WTC11 (cell line): ENCODE data around the gene KSR1. TPM values are rescaled to one million over a fixed set of nuclear protein-coding genes. Genes with fewer than 3 reads are reported as not detected.
A peak's percentile ranks its signal among the peaks of the same experiment; 100 is the strongest.

Experiments used
- ATAC-seq: fragments of 200-7000 bp; cut with Tn5 transposase; 2 replicates; pipeline ENCODE4 v1.10.0; 2021; ENCODE audit warnings: mild to moderate bottlenecking, moderate library complexity
- CTCF ChIA-PET: fragments of 300-600 bp; sonication (Branson Sonifier 250); formaldehyde crosslinking; loops from one replicate; lab custom pipeline; 2021; ENCODE audit warnings: antibody characterized with exemption; lab: Charles Lee
- POLR2A ChIA-PET: fragments of 350-600 bp; sonication (Branson Sonifier 250); formaldehyde crosslinking; loops from one replicate; lab custom pipeline; 2021; ENCODE audit warnings: antibody characterized with exemption; lab: Charles Lee
- DNase-seq: peaks from one replicate; pipeline ENCODE4 v3.0.0; 2021; ENCODE audit warnings: low spot score
- H3K27ac Mint-ChIP-seq: 2 replicates; pipeline ENCODE4 v1.8.0; 2021; ENCODE audit warnings: mixed read lengths
- H3K27me3 Mint-ChIP-seq: 2 replicates; pipeline ENCODE4 v1.8.0; 2021; ENCODE audit warnings: low read depth, mild to moderate bottlenecking, moderate library complexity, mixed read lengths
- H3K36me3 Mint-ChIP-seq: 2 replicates; pipeline ENCODE4 v1.8.0; 2021; ENCODE audit warnings: mixed read lengths
- H3K4me1 Mint-ChIP-seq: 2 replicates; pipeline ENCODE4 v1.8.0; 2022; ENCODE audit warnings: mixed read lengths
- H3K4me3 Mint-ChIP-seq: 2 replicates; pipeline ENCODE4 v1.8.0; 2021; ENCODE audit warnings: mild to moderate bottlenecking, moderate library complexity, mixed read lengths
- H3K9me3 Mint-ChIP-seq: 2 replicates; pipeline ENCODE4 v1.8.0; 2021; ENCODE audit warnings: mixed read lengths
- FOXK1 ChIP-seq: sonication (generic); formaldehyde crosslinking; IDR thresholded peaks from 2 replicates; pipeline ENCODE4 v1.8.0; 2022; ENCODE audit warnings: mild to moderate bottlenecking, moderate library complexity, missing genetic modification reagents
- FOXP1 ChIP-seq: sonication (generic); formaldehyde crosslinking; IDR thresholded peaks from 2 replicates; pipeline ENCODE4 v1.8.0; 2022; ENCODE audit warnings: missing genetic modification reagents, mild to moderate bottlenecking, moderate library complexity, borderline replicate concordance
- GABPB1 ChIP-seq: sonication (generic); formaldehyde crosslinking; IDR thresholded peaks from 2 replicates; pipeline ENCODE4 v1.8.1; 2023; ENCODE audit warnings: mild to moderate bottlenecking, missing genetic modification reagents
- JUN ChIP-seq: sonication (generic); formaldehyde crosslinking; IDR thresholded peaks from 2 replicates; pipeline ENCODE4 v1.8.0; 2023; ENCODE audit warnings: mild to moderate bottlenecking, missing genetic modification reagents
- NFATC4 ChIP-seq: fragments of 250-450 bp; sonication (Bioruptor Pico); IDR thresholded peaks from 2 replicates; pipeline ENCODE4 v1.9.0; 2021; ENCODE audit warnings: mild to moderate bottlenecking
- PRRX2 ChIP-seq: fragments of 250-450 bp; sonication (Bioruptor Pico); IDR thresholded peaks from 2 replicates; pipeline ENCODE4 v1.8.0; 2021; ENCODE audit warnings: mild to moderate bottlenecking
- ZNF219 ChIP-seq: sonication (generic); formaldehyde crosslinking; IDR thresholded peaks from 2 replicates; pipeline ENCODE4 v1.8.0; 2023; ENCODE audit warnings: missing genetic modification reagents, mild to moderate bottlenecking, borderline replicate concordance
- total RNA-seq: library from RNA; stranded (reverse); gene quantifications from 3 replicates; pipeline ENCODE4 v1.2.3, GENCODE V29; 2021
- TF ChIP-seq, protein P1 (sequence below): fragments of 250-450 bp; sonication (Bioruptor Pico); IDR thresholded peaks from 2 replicates; pipeline ENCODE4 v1.9.0; 2021; ENCODE audit warnings: mild to moderate bottlenecking, borderline replicate concordance
- TF ChIP-seq, protein P2 (sequence below): sonication (generic); formaldehyde crosslinking; IDR thresholded peaks from 2 replicates; pipeline ENCODE4 v1.8.1; 2022; ENCODE audit warnings: mild to moderate bottlenecking, missing genetic modification reagents, moderate library complexity, borderline replicate concordance
- TF ChIP-seq, protein P3 (sequence below): sonication (generic); formaldehyde crosslinking; IDR thresholded peaks from 2 replicates; pipeline ENCODE4 v1.8.1; 2022; ENCODE audit warnings: low read depth, missing genetic modification reagents, borderline replicate concordance

KSR1 gene
- total RNA-seq, 1 experiment from 2014 or later: 45.5 TPM

DNA sequence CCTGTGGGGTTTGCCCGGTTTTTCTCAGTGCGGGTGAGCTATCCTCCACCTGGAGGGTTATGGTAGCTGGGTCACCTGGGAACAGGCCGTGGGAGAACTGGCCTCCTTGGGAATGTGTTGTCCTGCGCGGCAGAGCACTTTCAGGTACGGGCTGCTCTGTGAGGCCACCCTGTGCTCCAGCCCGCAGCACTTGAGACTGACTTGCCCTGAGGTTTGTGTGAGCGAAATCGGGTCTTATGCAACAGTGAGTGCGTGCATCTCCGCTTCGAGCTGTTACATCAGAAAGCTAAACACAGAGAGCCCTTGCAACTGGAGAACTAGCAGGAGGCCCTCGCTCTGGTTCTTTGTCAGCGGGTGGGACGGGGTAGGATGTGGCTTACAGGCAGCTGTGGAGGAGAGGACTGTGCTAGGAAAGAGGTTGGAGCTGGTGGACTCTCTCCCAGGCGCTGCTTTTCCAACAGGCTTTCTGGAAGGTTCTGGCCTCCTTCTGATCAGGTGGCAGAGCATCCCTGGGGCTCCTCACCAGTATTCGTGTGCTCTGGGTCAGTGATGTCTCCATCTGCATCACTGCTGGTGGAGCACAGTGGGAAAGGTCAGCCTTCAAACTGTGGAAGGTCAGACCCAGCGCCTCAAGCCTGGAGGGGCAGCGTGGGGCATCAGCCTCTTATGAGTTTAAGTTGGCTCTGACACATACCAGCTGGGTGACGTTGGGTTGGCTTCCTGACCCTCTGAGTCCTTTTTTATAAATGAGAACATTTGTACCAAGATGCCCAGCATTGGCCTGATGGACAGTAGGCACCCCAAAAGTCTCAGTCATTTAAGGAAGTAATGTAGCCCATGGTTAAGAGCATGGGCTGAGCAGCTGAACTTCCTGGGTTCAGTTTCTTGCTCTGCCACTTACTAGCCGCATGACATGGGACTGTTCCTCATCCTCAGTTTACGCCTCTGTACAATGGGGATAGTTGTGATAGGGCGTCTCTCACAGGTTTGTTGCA lies 76.3 kb downstream of the KSR1 start:
- DNase-seq: no peak

DNA sequence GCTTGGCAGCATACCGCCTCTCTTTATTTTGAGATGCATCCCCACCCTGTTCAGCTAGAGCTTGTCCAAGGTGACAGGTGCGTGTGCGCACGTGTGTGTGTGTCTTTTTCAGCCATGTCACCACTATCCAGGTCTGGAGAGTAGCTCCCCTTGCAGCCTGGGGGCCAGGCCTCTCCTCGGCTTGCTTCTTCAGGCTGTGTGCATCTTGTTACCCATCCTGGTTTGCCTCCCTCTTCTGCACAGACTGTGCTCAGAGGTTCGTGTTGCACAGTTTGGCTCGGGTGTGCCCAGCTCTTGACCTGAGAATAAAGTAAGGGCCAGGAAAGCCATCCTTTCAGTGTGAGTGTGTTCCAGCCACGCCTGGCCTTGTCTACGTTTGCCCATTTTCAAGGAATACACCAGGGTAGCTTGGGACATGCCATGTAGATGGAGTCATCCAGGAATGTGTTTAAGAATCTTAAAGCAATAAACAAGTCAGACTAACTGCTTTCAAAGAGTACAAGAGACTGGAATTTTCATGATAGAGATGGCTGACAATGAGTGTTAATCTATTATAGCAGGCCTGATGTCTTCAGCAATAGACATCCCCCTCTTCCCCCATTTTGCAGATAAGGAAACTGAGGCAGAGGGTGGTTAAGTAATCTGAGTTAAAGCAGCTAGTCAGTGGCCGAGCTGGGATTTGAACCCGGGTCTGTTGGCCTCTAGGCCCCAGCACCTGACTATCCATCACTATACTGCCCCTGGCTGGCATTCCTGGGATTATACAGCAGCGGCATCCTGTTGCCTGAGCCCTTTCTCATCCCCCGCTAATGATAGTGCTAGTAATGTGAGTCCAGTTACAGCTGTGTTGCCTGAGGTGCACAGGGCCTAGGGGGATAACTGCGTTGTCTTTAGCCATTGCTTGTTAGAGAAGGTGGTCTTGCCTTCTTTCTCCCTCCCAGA lies 77.9 kb downstream of the KSR1 start:
- H3K4me1 Mint-ChIP-seq: peaks cover 56% of the 10 kb centered on the region
- H3K27me3 Mint-ChIP-seq: no peaks in the 10 kb centered on the region
- CTCF ChIA-PET: interaction anchor here (0.5 to 3.5 kb wide), 22 partner anchors 10 to 507 kb away, joined by 3 to 19 read pairs (median 4); partner anchors contain the start of gene KSR1
- H3K4me3 Mint-ChIP-seq: no peak overlapping the region
- TF ChIP-seq, protein P1, sequence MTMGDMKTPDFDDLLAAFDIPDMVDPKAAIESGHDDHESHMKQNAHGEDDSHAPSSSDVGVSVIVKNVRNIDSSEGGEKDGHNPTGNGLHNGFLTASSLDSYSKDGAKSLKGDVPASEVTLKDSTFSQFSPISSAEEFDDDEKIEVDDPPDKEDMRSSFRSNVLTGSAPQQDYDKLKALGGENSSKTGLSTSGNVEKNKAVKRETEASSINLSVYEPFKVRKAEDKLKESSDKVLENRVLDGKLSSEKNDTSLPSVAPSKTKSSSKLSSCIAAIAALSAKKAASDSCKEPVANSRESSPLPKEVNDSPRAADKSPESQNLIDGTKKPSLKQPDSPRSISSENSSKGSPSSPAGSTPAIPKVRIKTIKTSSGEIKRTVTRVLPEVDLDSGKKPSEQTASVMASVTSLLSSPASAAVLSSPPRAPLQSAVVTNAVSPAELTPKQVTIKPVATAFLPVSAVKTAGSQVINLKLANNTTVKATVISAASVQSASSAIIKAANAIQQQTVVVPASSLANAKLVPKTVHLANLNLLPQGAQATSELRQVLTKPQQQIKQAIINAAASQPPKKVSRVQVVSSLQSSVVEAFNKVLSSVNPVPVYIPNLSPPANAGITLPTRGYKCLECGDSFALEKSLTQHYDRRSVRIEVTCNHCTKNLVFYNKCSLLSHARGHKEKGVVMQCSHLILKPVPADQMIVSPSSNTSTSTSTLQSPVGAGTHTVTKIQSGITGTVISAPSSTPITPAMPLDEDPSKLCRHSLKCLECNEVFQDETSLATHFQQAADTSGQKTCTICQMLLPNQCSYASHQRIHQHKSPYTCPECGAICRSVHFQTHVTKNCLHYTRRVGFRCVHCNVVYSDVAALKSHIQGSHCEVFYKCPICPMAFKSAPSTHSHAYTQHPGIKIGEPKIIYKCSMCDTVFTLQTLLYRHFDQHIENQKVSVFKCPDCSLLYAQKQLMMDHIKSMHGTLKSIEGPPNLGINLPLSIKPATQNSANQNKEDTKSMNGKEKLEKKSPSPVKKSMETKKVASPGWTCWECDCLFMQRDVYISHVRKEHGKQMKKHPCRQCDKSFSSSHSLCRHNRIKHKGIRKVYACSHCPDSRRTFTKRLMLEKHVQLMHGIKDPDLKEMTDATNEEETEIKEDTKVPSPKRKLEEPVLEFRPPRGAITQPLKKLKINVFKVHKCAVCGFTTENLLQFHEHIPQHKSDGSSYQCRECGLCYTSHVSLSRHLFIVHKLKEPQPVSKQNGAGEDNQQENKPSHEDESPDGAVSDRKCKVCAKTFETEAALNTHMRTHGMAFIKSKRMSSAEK (CRISPR knock-in tag): no peak
- TF ChIP-seq ZNF219 (CRISPR knock-in tag) (no peak), FOXK1 (CRISPR knock-in tag) (no peak)
- ATAC-seq (peak; percentile 70), DNase-seq (peak; percentile 36)
- POLR2A ChIA-PET: interaction anchor here (1.5 kb wide), 1 partner anchor 12 kb away, joined by 3 read pairs; no protein-coding TSS in a partner anchor
- H3K36me3 Mint-ChIP-seq: no peaks in the 10 kb centered on the region
- H3K9me3 Mint-ChIP-seq: no peaks in the 10 kb centered on the region
- no peak overlapping the region for H3K27ac Mint-ChIP-seq

More for the DNA sequence above, 76.3 kb downstream of the KSR1 start:
- H3K27me3 Mint-ChIP-seq: no peaks in the 10 kb centered on the region
- no peak overlapping the region for H3K4me3 Mint-ChIP-seq
- no peaks in the 10 kb centered on the region for H3K36me3 Mint-ChIP-seq
- no peaks in the 10 kb centered on the region for H3K9me3 Mint-ChIP-seq
- H3K4me1 Mint-ChIP-seq: peaks cover 64% of the 10 kb centered on the region
- TF ChIP-seq GABPB1 (CRISPR knock-in tag): peak; percentile 100
- TF ChIP-seq FOXP1: no peak
- TF ChIP-seq, protein P2, sequence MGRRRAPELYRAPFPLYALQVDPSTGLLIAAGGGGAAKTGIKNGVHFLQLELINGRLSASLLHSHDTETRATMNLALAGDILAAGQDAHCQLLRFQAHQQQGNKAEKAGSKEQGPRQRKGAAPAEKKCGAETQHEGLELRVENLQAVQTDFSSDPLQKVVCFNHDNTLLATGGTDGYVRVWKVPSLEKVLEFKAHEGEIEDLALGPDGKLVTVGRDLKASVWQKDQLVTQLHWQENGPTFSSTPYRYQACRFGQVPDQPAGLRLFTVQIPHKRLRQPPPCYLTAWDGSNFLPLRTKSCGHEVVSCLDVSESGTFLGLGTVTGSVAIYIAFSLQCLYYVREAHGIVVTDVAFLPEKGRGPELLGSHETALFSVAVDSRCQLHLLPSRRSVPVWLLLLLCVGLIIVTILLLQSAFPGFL (CRISPR knock-in tag): no peak
- TF ChIP-seq, protein P3, sequence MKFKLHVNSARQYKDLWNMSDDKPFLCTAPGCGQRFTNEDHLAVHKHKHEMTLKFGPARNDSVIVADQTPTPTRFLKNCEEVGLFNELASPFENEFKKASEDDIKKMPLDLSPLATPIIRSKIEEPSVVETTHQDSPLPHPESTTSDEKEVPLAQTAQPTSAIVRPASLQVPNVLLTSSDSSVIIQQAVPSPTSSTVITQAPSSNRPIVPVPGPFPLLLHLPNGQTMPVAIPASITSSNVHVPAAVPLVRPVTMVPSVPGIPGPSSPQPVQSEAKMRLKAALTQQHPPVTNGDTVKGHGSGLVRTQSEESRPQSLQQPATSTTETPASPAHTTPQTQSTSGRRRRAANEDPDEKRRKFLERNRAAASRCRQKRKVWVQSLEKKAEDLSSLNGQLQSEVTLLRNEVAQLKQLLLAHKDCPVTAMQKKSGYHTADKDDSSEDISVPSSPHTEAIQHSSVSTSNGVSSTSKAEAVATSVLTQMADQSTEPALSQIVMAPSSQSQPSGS: no peak
- TF ChIP-seq NFATC4 (CRISPR knock-in tag): no peak
- TF ChIP-seq PRRX2 (CRISPR knock-in tag): no peak
- no peak for TF ChIP-seq JUN (CRISPR knock-in tag)
- CTCF ChIA-PET: interaction anchor here (1.4 to 1.5 kb wide), 4 partner anchors 9 to 77 kb away, joined by 3 to 6 read pairs (median 3); partner anchors contain the start of gene KSR1
- POLR2A ChIA-PET: no interaction called here
- ATAC-seq: no peak
- H3K27ac Mint-ChIP-seq: peak overlapping the region; percentile 46
